Measurements from ENCODE around the gene MID2.
"Not testable (repeated sequence)": the region's sequence is repeated elsewhere in the genome, so short reads cannot be mapped to it uniquely, and the experiment has no call there.

MID2 gene

DNA sequence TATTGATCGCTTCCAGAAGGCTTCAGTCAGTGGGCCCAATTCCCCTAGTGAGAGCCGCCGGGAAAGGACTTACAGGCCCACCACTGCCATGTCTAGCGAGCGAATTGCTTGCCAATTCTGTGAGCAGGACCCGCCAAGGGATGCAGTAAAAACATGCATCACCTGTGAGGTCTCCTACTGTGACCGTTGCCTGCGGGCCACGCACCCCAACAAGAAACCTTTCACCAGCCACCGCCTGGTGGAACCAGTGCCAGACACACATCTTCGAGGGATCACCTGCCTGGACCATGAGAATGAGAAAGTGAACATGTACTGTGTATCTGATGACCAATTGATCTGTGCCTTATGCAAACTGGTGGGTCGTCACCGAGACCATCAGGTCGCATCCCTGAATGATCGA is 15.3 kb downstream of the MID2 start:
- DNase-seq (ENCODE audit: low read depth), result no peak

DNA sequence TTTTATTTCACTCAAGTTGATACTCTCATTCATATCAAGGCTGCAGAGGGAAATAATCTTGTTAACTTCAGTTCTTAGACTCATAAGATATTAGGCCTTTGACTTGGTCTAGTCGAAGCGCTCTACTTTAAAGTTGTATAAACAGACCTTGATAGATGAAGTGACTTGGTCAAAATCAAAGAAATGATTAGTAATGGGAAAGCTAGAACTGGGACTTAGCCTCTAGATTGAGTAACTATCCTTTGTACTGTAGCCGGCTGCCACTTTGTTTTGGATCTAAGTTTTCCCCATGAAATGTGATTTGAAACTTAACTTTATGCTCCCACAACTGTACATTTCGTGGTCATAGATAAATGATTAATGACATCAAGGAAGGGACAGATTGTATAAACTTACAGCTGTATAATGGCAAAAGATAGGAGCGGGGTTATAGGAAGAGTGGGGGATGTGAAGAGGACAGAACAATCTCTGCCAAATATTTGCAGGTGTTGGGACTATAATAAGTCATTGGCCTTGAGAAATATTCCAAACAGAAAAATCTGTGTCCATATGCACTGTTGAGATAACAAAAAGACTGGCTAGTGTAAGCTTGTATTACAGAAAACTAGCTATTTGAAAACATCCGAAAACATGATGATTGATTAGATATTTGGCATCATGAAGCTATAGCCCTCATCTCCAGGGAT is 17.2 kb downstream of the MID2 start:
- no peak for DNase-seq (ENCODE audit: low read depth)

DNA sequence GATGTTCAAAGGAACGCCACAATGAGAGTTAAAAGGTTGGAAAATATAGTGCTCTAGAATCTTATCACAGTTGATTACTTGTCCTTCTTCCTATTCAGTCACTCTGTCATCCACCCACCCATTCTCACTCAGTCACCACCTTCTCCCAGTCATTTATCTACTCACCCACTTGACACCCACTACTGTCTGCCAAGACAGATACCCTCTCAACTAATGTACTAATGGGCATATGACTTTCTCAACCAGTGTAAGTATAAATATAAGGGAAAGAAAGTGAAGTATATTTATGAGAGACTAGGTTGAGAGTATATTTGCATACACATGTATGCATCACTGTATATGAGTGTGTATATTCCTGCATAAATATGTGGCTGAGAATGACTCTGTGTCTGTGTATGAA is 20.0 kb downstream of the MID2 start:
- no peak for DNase-seq (ENCODE audit: low read depth)

GRCh38 chrX:107848591-107848990 is 22.9 kb downstream of the MID2 start:
- no peak for DNase-seq (ENCODE audit: low read depth)

DNA sequence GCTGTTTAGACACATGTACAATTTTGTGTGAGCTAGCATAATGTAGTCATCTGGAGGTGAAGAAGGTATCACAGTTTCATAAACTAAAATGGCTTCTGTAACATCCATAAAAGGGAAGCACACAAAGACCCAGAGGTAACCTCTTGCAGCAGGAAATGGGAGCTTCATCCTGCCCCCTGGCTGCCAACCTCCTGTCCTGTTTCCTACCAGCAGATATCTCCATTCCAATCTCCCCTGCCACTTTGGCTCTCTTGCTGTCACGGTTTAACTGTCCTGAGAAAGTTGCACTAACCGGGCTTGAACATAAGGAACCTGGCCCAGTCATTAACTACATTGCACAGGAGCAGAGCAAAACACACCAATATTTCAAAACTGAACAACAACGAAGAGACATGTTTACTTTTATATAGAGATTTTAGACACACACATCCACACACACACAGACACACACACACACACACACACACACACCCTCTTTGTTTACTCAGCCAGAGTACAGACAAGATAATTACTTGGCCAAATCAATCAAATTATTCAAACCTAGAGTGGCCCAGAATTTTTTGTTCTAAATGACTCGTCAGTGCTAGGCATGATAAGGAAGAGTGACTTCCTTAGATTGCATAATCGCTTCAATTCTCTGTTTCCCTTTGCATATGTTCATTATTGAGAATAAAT is 24.2 kb downstream of the MID2 start:
- peak; percentile 20 for DNase-seq (ENCODE audit: low read depth)

- no peak for DNase-seq (ENCODE audit: low read depth)
Observed at GRCh38 chrX:107850422-107850765, 24.7 kb downstream of the MID2 start.

GRCh38 chrX:107851215-107851614 is 25.5 kb downstream of the MID2 start:
- peak; percentile 52 for DNase-seq (ENCODE audit: low read depth)

DNA sequence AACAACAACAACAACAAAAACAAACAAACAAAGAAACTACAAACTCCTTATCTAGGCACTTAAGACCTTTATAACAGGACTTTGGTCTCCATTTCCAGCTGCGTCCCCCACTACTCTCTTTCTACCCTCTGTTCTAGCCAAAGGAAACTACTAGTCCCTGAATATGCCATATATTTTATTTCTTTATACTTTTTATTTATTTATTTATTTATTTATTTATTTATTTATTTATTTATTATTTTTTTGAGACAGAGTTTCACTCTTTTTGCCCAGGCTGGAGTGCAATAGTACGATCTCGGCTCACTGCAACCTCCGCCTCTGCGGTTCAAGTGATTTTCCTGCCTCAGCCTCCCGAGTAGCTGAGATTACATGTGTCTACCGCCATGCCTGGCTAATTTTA is 26.0 kb downstream of the MID2 start:
- DNase-seq (ENCODE audit: low read depth), result not testable (repeated sequence)

DNA sequence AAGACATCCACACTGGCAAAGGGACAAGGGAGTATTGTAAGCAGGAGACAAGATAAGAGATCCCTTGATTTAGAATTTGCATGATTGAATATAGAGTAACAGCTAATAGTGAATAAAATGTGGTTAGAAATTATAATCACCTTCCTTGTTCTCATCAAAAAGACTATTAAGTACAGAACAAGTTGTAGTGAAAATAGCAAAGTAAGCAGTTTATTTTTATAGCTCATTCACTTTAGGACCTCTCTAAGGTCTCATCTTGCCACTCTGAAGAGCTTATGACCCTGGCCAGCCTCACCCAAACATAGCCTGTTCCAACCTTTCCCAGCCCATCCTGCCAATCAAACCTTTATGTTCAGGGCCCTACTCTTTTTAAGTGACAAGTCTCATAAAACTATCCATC is 30.6 kb downstream of the MID2 start:
- no peak for DNase-seq (ENCODE audit: low read depth)

DNA sequence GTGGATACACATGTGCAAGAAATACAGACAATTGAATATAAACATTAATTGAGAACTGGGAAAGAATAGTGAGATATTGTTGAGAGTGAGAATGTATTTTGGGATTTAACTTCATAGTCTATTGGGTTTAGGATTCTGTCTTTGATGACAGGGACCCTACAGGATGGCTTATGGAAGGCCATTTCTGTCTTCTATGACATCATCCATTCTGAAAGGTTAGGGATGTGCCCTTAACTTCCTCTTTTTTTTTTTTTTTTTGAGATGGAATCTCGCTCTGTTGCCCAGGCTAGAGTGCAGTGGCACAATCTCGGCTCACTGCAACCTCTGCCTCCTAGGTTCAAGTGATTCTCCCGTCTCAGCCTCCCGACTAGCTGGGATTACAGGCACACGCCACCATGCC is 31.4 kb downstream of the MID2 start:
- not testable (repeated sequence) for DNase-seq (ENCODE audit: low read depth)

- DNase-seq (ENCODE audit: low read depth), result no peak
Observed at GRCh38 chrX:107857837-107858236, 32.2 kb downstream of the MID2 start.

DNA sequence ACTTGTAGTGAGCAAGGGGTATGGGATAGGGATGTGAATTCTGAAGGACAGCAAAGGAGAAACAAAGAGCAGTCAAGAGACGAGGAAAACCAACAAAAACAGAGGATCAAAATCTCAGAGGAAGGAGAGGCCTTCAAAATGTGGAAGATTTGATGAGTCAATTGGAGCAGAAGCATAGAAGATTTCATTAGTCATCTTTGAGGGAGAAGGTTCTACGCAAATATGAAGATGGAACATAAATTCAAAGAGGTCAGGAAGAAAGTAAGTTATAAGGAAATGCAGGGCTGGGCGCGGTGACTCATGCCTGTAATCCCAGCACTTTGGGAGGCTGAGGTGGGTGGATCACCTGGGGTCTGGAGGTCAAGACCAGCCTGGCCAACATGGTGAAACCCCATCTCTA is 35.4 kb downstream of the MID2 start:
- peak; percentile 65 for DNase-seq (ENCODE audit: low read depth)

- no peak for DNase-seq (ENCODE audit: low read depth)
Observed at GRCh38 chrX:107871136-107871535, 45.5 kb downstream of the MID2 start.

GRCh38 chrX:107878106-107878505 is 52.4 kb downstream of the MID2 start:
- DNase-seq (ENCODE audit: low read depth), result no peak

GRCh38 chrX:107880054-107880610 is 54.5 kb downstream of the MID2 start:
- peak; percentile 2 for DNase-seq (ENCODE audit: low read depth)

DNA sequence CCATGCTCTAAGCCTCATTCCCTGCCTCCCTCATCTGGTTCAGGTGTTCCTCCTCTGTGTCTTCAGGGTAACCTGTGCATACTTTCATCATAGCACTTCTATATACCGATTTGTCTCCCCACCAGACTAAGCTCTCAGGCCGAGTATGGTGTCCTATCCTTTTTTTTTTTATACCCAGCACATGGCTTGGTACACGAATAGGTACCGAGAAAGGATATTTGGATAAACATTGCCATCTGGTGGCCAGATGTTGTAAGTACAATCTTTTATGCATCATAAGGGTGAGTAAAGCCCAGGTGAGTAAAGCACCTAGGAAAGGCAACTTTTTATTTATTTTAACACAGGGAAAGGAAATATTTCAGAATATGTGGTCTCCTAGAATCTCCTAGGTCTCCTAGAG is 68.4 kb downstream of the MID2 start:
- peak; percentile 45 for DNase-seq (ENCODE audit: low read depth)

GRCh38 chrX:107902721-107903120 is 77.1 kb downstream of the MID2 start:
- DNase-seq (ENCODE audit: low read depth), result no peak

DNA sequence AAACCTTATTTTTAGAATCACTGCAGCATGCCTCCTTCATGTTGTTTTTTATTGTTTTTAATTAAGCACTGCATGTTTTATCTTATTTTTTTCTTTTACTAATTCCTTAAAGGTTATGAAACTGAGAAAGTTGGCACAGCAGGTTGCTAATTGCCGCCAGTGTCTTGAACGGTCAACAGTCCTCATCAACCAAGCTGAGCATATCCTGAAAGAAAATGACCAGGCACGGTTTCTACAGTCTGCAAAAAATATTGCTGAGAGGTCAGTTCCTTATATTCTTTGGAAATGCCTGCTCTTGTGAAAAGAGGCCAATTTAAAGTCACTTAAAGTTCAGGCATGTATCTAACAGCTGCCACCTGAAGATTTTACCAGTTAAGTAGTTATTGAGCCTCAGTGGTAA is 79.7 kb downstream of the MID2 start:
- DNase-seq (ENCODE audit: low read depth), result no peak

GRCh38 chrX:107924136-107924746 is 98.6 kb downstream of the MID2 start:
- DNase-seq (ENCODE audit: low read depth), result no peak

- DNase-seq (ENCODE audit: low read depth), result no peak
Observed at GRCh38 chrX:107934262-107934661, 108.6 kb downstream of the MID2 start.

GRCh38 chrX:107935200-107935599 is 109.5 kb downstream of the MID2 start:
- peak; percentile 49 for DNase-seq (ENCODE audit: low read depth)

GRCh38 chrX:107935664-107936433 is 110.2 kb downstream of the MID2 start:
- DNase-seq (ENCODE audit: low read depth), result peak; percentile 18

DNA sequence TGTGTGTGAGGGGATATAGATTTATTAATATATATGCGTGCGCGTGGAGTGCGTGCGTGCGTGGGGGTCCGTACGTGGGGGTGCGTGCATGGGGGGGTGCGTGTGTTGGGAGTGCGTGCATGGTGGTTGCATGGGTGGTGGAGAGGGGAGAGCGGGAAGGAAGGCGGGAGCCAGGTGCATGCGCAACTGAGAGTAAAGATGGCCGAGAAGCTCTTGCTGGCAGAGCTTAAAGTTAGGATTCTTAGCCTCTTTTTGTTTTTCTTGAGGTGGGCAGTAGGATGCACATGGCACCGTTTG is 110.7 kb downstream of the MID2 start:
- no peak for DNase-seq (ENCODE audit: low read depth)

Data from iris pigment epithelial cell (primary cell).